SK-N-SH (cell line): ENCODE results near the gene WNK1. TPM values are rescaled to one million over a fixed set of nuclear protein-coding genes. Genes with fewer than 3 reads are reported as not detected.
A peak's percentile ranks its signal among the peaks of the same experiment; 100 is the strongest.

Source experiments
- CTCF ChIA-PET: fragments of 300-600, 350-600 bp; formaldehyde crosslinking; extraction: SDS; loops from one replicate; lab custom pipeline; 2021; lab: Yijun Ruan, JAX
- POLR2A ChIA-PET: fragments of 350-600 bp; sonication (Branson Sonifier 250); formaldehyde crosslinking; extraction: SDS; loops from one replicate; lab custom pipeline; 2020; ENCODE audit warnings: antibody characterized with exemption, inconsistent platforms; lab: Yijun Ruan, JAX
- DNase-seq: peaks from one replicate; pipeline ENCODE4 v3.0.0; 2012
- H2AFZ ChIP-seq: fragments of 200-600 bp; sonication (generic); 2 replicates; pipeline ENCODE4 v1.8.1; 2016; ENCODE audit warnings: antibody characterized with exemption, mild to moderate bottlenecking, low read depth
- H3F3A ChIP-seq: fragments of 200-600 bp; sonication (generic); replicated peaks from 2 replicates; pipeline ENCODE3; 2016; ENCODE audit warnings: antibody characterized with exemption, mild to moderate bottlenecking; ENCODE audit not compliant: insufficient read depth
- H3K27ac ChIP-seq, 2 experiments: fragments of 200-500 bp in 1 of 2; fragments of 200-600 bp in 1 of 2; sonication (Bioruptor generic) in 1 of 2; sonication (generic), shearing (Covaris generic) in 1 of 2; 2 replicates each; pipeline versions ENCODE4 v1.5.1 to v1.6.1; 2014 to 2016; ENCODE audit warnings: low read depth in 2 of 2, inconsistent platforms in 1 of 2, low read length in 1 of 2, mild to moderate bottlenecking in 1 of 2, mixed read lengths in 1 of 2
- H3K27me3 ChIP-seq: fragments of 200-600 bp; sonication (generic), shearing (Covaris generic); 2 replicates; pipeline ENCODE4 v1.6.1; 2016; ENCODE audit warnings: mixed run types; ENCODE audit not compliant: insufficient read depth
- H3K36me3 ChIP-seq, 2 experiments: fragments of 200-500 bp in 1 of 2; fragments of 200-600 bp in 1 of 2; sonication (Bioruptor generic) in 1 of 2; sonication (generic) in 1 of 2; replicated peaks in 1 of 2; 2 replicates each; pipeline versions ENCODE3 to v1.5.1; 2014 to 2016; ENCODE audit warnings: low read length in 1 of 2, mild to moderate bottlenecking in 1 of 2; ENCODE audit not compliant: insufficient read depth in 2 of 2, control insufficient read depth in 1 of 2
- H3K4me1 ChIP-seq, 2 experiments: fragments of 200-500 bp in 1 of 2; fragments of 200-600 bp in 1 of 2; sonication (Bioruptor generic) in 1 of 2; sonication (generic), shearing (Covaris generic) in 1 of 2; 2 replicates each; pipeline versions ENCODE4 v1.5.1 to v1.6.1; 2014 to 2016; ENCODE audit warnings: low read depth in 1 of 2, low read length in 1 of 2, mixed run types in 1 of 2; ENCODE audit not compliant: insufficient read depth in 2 of 2, control insufficient read depth in 1 of 2
- H3K4me2 ChIP-seq: fragments of 200-600 bp; sonication (generic), shearing (Covaris generic); 2 replicates; pipeline ENCODE4 v1.6.1; 2017; ENCODE audit warnings: mixed run types
- H3K4me3 ChIP-seq, 2 experiments: fragments of 200-500 bp in 1 of 2; fragments of 200-600 bp in 1 of 2; sonication (Bioruptor generic) in 1 of 2; sonication (generic), shearing (Covaris generic) in 1 of 2; 2 replicates each; pipeline versions ENCODE4 v1.5.1 to v1.8.1; 2014 to 2016; ENCODE audit warnings: low read depth in 2 of 2, inconsistent platforms in 1 of 2, low read length in 1 of 2, mild to moderate bottlenecking in 1 of 2, mixed read lengths in 1 of 2, moderate library complexity in 1 of 2
- H3K79me2 ChIP-seq: fragments of 200-600 bp; sonication (generic); 2 replicates; pipeline ENCODE4 v1.8.1; 2017; ENCODE audit warnings: mild to moderate bottlenecking; ENCODE audit not compliant: insufficient read depth
- H3K9ac ChIP-seq: fragments of 200-600 bp; sonication (generic); 2 replicates; pipeline ENCODE4 v1.6.1; 2017; ENCODE audit warnings: mixed run types
- H3K9me2 ChIP-seq: fragments of 200-600 bp; sonication (generic); 2 replicates; pipeline ENCODE4 v1.6.1; 2017; ENCODE audit warnings: mixed run types
- H3K9me3 ChIP-seq: fragments of 200-600 bp; sonication (generic); 2 replicates; pipeline ENCODE4 v1.6.1; 2017; ENCODE audit warnings: mixed run types, mild to moderate bottlenecking, moderate library complexity
- H4K20me1 ChIP-seq: fragments of 200-600 bp; sonication (generic); 2 replicates; pipeline ENCODE4 v1.6.1; 2017; ENCODE audit warnings: mild to moderate bottlenecking, mixed run types; ENCODE audit not compliant: insufficient read depth
- EP300 ChIP-seq, 2 experiments: IDR thresholded peaks; 2 replicates each; pipeline versions ENCODE4 v1.4.0 to v1.6.1; 2012; ENCODE audit warnings: borderline replicate concordance in 1 of 2, low read depth in 1 of 2, low read length in 1 of 2
- EZH2phosphoT487 ChIP-seq: fragments of 200-600 bp; sonication (generic); IDR thresholded peaks from 2 replicates; pipeline ENCODE4 v1.6.1; 2017; ENCODE audit warnings: low read depth, mixed run types, mild to moderate bottlenecking, antibody characterized with exemption, moderate library complexity, borderline replicate concordance
- FOSL2 ChIP-seq: IDR thresholded peaks from 2 replicates; pipeline ENCODE4 v1.4.0; 2012; ENCODE audit warnings: low read depth, mild to moderate bottlenecking, moderate library complexity, borderline replicate concordance
- GATA2 ChIP-seq: sonication (generic); formaldehyde crosslinking; IDR thresholded peaks from 2 replicates; pipeline ENCODE4 v1.5.0; 2020; ENCODE audit warnings: mild to moderate bottlenecking, missing genetic modification reagents
- RCOR1 ChIP-seq: fragments of 150-350 bp; IDR thresholded peaks from 2 replicates; pipeline ENCODE4 v1.6.1; 2017; ENCODE audit warnings: antibody characterized with exemption, low read length
- SIN3A ChIP-seq: IDR thresholded peaks from 2 replicates; pipeline ENCODE4 v1.6.1; 2012; ENCODE audit warnings: low read depth, mild to moderate bottlenecking, low read length, moderate library complexity, borderline replicate concordance
- SMC3 ChIP-seq: IDR thresholded peaks from 2 replicates; pipeline ENCODE4 v1.6.1; 2012; ENCODE audit warnings: low read depth, low read length, improper control_type of control experiment
- TAF1 ChIP-seq: IDR thresholded peaks from 2 replicates; pipeline ENCODE4 v1.6.1; 2012; ENCODE audit warnings: low read depth, mild to moderate bottlenecking, low read length, moderate library complexity, borderline replicate concordance
- TCF12 ChIP-seq: IDR thresholded peaks from 2 replicates; pipeline ENCODE4 v1.4.0; 2012
- USF1 ChIP-seq: IDR thresholded peaks from 2 replicates; pipeline ENCODE4 v1.4.0; 2012; ENCODE audit warnings: low read depth, borderline replicate concordance
- YY1 ChIP-seq: IDR thresholded peaks from 2 replicates; pipeline ENCODE4 v1.4.0; 2012; ENCODE audit warnings: low read depth, mild to moderate bottlenecking
- WGBS: methylation state at CpG from one replicate; pipeline ENCODE4 v1.1.6; 2017; ENCODE audit warnings: low lambda C conversion rate; 5-methylcytosine and 5-hydroxymethylcytosine counted together
- polyA plus RNA-seq, 3 experiments: library from polyadenylated mRNA; depleted of rRNA; stranded (reverse); fragments of >200 nt; gene quantifications; 2 replicates each; pipeline ENCODE4 v1.2.3, GENCODE V29; 2012
- TF ChIP-seq, protein P1 (sequence below): IDR thresholded peaks from 2 replicates; pipeline ENCODE4; 2012

WNK1 gene
- polyA plus RNA-seq, 1 of the 3 experiments (the other 2 are of a cell fraction): 30.5 TPM

- ChIA-PET CTCF (interaction anchor here (0.6 to 1.5 kb wide), 6 partner anchors 12 to 360 kb away, joined by 3 to 8 read pairs (median 3); no protein-coding TSS in a partner anchor), POLR2A (no interaction called here)
- Histone ChIP-seq H3K27me3 (no peaks in the 10 kb centered on the region), H3F3A (peaks cover 14% of the 10 kb centered on the region), H3K9me3 (no peaks in the 10 kb centered on the region), H3K4me2 (peak overlapping the region; percentile 29; the same call in 1 of the 2 replicates), H3K4me3 (no peak overlapping the region), H4K20me1 (peaks cover 87% of the 10 kb centered on the region), H3K27ac (peak overlapping the region in 1 of 2 experiments; percentile 10; a peak in 1 of 4 replicates), H3K36me3 (no peaks in the 10 kb centered on the region), H2AFZ (no peak overlapping the region), H3K79me2 (peaks cover 100% of the 10 kb centered on the region), H3K9ac (no peak overlapping the region)
- no peak for DNase-seq
- TF ChIP-seq, protein P1, sequence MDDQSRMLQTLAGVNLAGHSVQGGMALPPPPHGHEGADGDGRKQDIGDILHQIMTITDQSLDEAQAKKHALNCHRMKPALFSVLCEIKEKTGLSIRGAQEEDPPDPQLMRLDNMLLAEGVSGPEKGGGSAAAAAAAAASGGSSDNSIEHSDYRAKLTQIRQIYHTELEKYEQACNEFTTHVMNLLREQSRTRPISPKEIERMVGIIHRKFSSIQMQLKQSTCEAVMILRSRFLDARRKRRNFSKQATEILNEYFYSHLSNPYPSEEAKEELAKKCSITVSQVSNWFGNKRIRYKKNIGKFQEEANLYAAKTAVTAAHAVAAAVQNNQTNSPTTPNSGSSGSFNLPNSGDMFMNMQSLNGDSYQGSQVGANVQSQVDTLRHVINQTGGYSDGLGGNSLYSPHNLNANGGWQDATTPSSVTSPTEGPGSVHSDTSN: peak; percentile 35; the same call in 1 of the 2 replicates
- no peak for TF ChIP-seq EZH2phosphoT487
- TF ChIP-seq, all 33 proteins: peak for 1
- WGBS: 69% methylated on average over 3 of the region's 3 CpGs
- no peaks in the 10 kb centered on the region for H3K9me2 ChIP-seq
- peaks cover 0 to 19% of the 10 kb centered on the region in 2 experiments; a peak in 2 of 4 replicates for H3K4me1 ChIP-seq
Measured at GRCh38 chr12:802242-803120, 50.1 kb downstream of the WNK1 start.

DNA sequence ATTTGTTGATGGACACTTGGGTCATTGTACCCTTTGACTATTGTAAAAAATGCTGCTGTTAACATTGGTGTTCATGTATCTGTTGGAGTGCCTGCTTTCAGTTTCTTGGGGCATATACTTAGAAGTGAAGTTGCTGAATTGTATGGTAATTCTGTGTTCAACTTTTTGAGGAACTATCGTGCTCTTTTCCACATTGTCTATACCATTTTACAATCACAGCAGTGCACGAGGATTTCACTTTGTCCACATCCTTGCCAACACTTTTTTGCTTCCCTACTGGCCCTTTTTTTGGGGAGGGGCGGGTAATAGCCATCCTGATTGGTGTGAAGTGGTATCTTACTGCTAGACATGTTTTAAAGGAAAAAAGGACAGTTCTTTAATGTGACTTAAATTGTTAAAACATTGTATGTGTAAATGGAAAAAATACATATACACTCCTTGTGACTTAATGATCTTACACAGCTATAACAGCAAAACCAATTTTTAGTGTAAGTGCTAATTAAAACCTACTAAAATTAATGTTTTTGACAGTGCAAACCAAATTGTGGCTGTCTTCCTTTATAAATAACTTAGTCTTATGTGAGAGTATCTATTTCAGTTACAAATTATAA lies 52.7 kb downstream of the WNK1 start:
- peaks cover 100% of the 10 kb centered on the region for H3K79me2 ChIP-seq
- H3K4me2 ChIP-seq: no peak overlapping the region
- no peak overlapping the region for H3K9ac ChIP-seq
- CTCF ChIA-PET: interaction anchor here (1.2 to 3.0 kb wide), 3 partner anchors 54 to 288 kb away, joined by 3 to 13 read pairs (median 7); no protein-coding TSS in a partner anchor
- peaks cover 0 to 23% of the 10 kb centered on the region in 2 experiments; a peak in 2 of 4 replicates for H3K4me1 ChIP-seq
- TF ChIP-seq SIN3A: no peak
- TF ChIP-seq, protein P1: no peak
- TF ChIP-seq TAF1: no peak
- TF ChIP-seq GATA2: no peak
- no peak for TF ChIP-seq TCF12
- no peak for TF ChIP-seq SMC3
- TF ChIP-seq YY1: no peak
- TF ChIP-seq RCOR1: no peak
- no peak for TF ChIP-seq USF1
- no peak for TF ChIP-seq FOSL2
- TF ChIP-seq EP300 (IDR thresholded peaks at IDR 0.05; ENCODE audit: borderline replicate concordance in 1 of 2, low read depth in 1 of 2, low read length in 1 of 2): no peak
- POLR2A ChIA-PET: no interaction called here
- no peak for DNase-seq
- H3K9me3 ChIP-seq: no peaks in the 10 kb centered on the region
- H3K4me3 ChIP-seq: no peak overlapping the region
- H3K9me2 ChIP-seq: no peaks in the 10 kb centered on the region
- no peak overlapping the region for H2AFZ ChIP-seq
- H3F3A ChIP-seq: peaks cover 14% of the 10 kb centered on the region
- 93% methylated on average over 3 of the region's 3 CpGs for WGBS
- no peaks in the 10 kb centered on the region for H3K36me3 ChIP-seq
- no peak overlapping the region for H3K27ac ChIP-seq
- no peaks in the 10 kb centered on the region for H3K27me3 ChIP-seq
- H4K20me1 ChIP-seq: peaks cover 85% of the 10 kb centered on the region
